Measurements from ENCODE around the gene RPS6KA4.

The RPS6KA4 gene

DNA sequence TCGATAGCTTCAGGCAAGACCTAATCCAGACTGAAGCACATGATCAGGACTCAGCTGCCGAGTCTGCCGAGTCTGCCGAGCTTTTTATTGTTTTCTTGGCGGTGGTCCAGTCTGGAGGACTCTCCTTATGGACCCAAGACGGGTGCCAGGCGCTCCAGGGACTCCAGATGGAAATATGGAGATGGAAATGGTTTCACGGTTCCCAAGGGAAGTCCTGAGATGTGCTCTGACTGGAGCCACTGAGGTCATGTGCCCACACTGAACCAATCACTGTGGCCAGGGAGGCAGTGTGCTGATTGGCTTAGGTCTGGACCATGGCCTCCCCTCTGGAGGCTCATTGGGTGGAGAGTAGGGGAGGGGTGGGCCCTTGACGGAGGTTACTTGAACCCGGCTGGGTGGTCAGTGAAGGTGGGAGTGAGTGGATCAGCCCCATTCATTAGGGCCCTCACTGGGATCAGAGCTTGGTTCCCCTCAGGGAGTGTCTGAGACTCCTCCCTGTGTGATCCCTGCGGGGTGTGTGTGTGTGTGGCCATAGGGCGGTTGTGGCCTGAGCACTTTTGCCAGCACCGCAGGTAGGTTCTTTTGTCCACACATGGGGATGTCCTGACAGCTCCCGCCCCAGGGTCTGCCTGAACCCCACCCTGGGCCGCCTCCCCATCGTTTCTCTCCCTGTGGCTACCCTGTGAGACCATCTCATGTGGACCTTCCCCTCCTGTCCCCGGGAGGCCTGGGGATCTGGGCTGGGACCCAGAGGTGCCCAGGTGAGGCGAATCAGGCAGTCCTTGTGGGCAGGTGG lies 14.0 kb downstream of the RPS6KA4 start:
- Histone ChIP-seq H4K20me1 (no peaks in the 10 kb centered on the region), H3K27ac (peak overlapping the region; percentile 65), H3K4me1 (peaks cover 56% of the 10 kb centered on the region), H3K9me3 (peaks cover 8% of the 10 kb centered on the region), H3K4me2 (peak overlapping the region; percentile 89), H3K9ac (no peak overlapping the region), H3K36me3 (peaks cover 27% of the 10 kb centered on the region), H3K4me3 (no peak overlapping the region), H3K27me3 (no peaks in the 10 kb centered on the region)
- TF ChIP-seq Cebpa-rat (IDR thresholded peaks at IDR 0.05), result no peak

DNA sequence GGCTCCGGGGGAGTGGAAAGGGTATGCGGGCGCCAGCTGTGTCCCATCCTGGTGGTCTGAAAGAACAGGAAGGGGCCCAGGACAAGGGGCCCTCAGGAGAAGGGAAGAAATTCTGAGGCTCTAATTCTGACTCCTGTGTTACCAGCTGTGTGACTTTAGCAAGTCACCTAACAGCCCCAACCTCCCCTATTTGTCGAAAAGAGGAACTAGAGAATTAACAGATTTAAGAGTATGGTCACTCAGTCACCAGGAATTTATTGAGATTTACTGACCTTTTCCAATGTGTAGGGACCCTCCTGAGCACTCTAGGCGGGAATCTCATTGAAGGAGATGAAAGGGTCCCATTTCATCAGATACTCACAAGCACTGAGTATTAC lies 14.6 kb downstream of the RPS6KA4 start:
- no peak overlapping the region for H3K9ac ChIP-seq
- peaks cover 21% of the 10 kb centered on the region for H3K36me3 ChIP-seq
- TF ChIP-seq Cebpa-rat (IDR thresholded peaks at IDR 0.05), result no peak
- H3K4me3 ChIP-seq, result no peak overlapping the region
- peaks cover 8% of the 10 kb centered on the region for H3K9me3 ChIP-seq
- H4K20me1 ChIP-seq, result no peaks in the 10 kb centered on the region
- peak overlapping the region; percentile 65 for H3K27ac ChIP-seq
- no peaks in the 10 kb centered on the region for H3K27me3 ChIP-seq
- H3K4me2 ChIP-seq, result peak overlapping the region; percentile 89
- H3K4me1 ChIP-seq, result peaks cover 62% of the 10 kb centered on the region

DNA sequence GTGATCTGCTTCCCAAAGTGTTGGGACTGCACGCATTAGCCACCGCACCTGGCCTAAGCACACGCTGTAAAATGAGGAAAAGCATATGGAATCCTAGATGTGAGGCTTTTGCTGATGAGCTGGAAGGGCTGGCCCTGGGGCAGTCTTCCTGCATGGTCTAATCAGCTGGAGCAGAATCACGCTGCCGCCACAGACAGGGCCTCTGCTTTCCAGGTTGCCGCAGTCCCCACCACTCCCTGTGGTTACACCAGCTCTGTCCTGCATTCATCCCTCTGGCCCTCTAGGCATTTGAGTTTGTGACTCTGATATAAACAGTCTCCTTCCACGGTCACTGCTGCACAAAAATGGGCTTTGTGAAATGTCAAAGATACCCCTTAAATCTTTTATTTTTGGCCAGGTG lies 17.1 kb downstream of the RPS6KA4 start:
- H3K27me3 ChIP-seq, result peaks cover 3% of the 10 kb centered on the region; the same call in 1 of the 2 replicates
- H3K9me3 ChIP-seq, result no peaks in the 10 kb centered on the region
- H3K4me1 ChIP-seq, result peaks cover 71% of the 10 kb centered on the region
- no peaks in the 10 kb centered on the region for H4K20me1 ChIP-seq
- no peak overlapping the region for H3K4me3 ChIP-seq
- H3K9ac ChIP-seq, result no peak overlapping the region
- no peak for TF ChIP-seq Cebpa-rat (IDR thresholded peaks at IDR 0.05)
- H3K36me3 ChIP-seq, result no peaks in the 10 kb centered on the region
- no peak overlapping the region for H3K4me2 ChIP-seq
- no peak overlapping the region for H3K27ac ChIP-seq

DNA sequence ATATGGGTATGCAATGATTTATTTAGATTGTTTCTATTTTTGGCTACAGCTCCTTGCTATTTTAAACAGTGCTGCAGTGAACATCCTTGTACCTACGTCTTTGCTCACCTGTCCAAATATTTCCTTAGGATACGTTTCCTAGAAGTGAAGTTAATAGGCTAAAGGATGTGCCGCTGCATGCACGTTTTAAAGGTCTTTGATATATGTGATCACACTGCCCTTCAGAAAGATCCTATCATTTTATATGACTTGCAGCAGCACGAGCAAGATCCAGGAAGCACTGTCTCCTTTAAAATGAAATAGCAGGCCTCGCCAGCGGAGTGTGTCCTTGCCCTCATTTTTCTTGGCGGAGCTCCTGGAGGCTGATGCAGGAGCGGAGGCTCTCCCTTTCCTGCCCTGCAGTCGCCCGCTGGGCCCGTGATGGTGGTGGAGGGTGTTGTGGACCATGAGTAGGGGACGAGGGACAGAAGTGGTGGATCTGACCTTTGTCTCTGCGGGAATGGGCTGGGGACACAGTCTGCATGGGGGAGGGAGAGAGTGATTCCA lies 19.4 kb downstream of the RPS6KA4 start:
- no peaks in the 10 kb centered on the region for H3K9me3 ChIP-seq
- no peaks in the 10 kb centered on the region for H3K36me3 ChIP-seq
- peaks cover 71% of the 10 kb centered on the region for H3K4me1 ChIP-seq
- H3K4me3 ChIP-seq, result no peak overlapping the region
- no peak overlapping the region for H3K9ac ChIP-seq
- H3K4me2 ChIP-seq, result peak overlapping the region; percentile 77
- no peaks in the 10 kb centered on the region for H4K20me1 ChIP-seq
- H3K27ac ChIP-seq, result no peak overlapping the region; the same call in 1 of the 2 replicates
- peaks cover 3% of the 10 kb centered on the region; the same call in 1 of the 2 replicates for H3K27me3 ChIP-seq
- no peak for TF ChIP-seq Cebpa-rat (IDR thresholded peaks at IDR 0.05)

DNA sequence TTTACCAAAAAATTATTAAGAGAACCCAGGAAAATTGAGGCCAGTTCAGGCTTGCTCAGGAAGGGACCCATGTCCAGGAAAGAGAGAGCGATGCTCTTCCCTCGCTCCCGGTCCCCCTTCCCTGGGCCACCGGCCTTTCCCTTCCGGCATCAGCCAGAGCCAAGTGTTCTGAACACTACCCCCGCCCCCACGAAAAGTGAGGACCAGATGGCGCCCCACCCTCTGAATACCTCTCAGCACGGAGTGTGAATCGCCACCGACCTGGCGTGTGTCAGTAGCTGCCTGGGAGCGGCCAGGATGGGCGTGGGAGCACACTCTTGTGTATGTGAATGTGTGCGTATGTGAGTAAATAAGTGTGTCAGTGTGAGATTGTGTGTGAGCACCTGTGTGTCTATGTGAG lies 20.2 kb downstream of the RPS6KA4 start:
- H4K20me1 ChIP-seq, result no peaks in the 10 kb centered on the region
- H3K4me1 ChIP-seq, result peaks cover 71% of the 10 kb centered on the region
- no peak for TF ChIP-seq Cebpa-rat (IDR thresholded peaks at IDR 0.05)
- H3K9me3 ChIP-seq, result no peaks in the 10 kb centered on the region
- no peak overlapping the region for H3K4me3 ChIP-seq
- H3K4me2 ChIP-seq, result peak overlapping the region; percentile 77
- no peak overlapping the region for H3K9ac ChIP-seq
- no peak overlapping the region for H3K27ac ChIP-seq
- H3K36me3 ChIP-seq, result no peaks in the 10 kb centered on the region
- peaks cover 3% of the 10 kb centered on the region; the same call in 1 of the 2 replicates for H3K27me3 ChIP-seq

DNA sequence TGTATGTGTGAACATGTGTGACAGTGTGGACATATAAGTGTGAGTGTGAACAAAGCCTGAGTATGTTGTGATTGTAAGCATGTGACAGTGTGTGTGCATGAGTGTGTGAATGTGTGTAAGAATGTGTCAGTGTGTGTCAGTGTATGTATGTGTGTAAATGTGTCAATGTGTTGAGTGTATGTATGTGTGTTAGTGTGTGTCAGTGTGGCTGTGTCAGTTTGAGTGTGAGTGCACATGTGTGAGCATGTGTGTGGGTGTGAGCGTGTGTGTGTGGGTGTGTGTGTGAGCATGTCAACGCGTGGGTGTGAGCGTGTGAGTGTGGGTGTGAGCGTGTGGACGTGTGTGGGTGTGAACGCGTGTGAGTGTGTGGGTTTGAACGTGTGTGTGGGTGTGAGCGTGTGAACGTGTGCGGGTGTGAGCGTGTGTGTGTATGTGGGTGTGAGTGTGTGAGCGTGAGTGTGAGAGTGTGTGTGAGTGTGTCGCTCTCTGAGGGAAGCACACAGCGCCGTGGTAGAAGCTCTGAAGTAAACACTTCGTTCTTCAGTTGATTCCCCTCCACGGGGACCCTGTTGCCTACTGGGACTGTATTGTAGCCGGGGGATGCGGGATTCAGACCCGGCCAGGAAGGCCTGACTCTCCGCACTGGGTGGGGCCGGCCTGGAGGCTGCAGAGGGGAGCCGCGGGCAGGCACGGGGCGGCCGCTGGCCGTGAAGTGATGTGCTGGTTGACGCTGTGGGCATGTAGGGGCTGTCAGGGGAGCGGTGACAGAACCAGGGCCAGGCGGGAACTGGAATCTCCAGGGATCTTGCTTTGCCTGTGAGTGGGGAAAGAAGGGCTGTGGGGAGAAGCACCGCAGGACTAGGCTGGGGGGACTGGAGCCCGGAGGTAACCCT lies 21.1 kb downstream of the RPS6KA4 start:
- Histone ChIP-seq H3K27me3 (peaks cover 3% of the 10 kb centered on the region; the same call in 1 of the 2 replicates), H3K9me3 (no peaks in the 10 kb centered on the region), H3K9ac (no peak overlapping the region), H3K4me1 (peaks cover 71% of the 10 kb centered on the region), H3K27ac (no peak overlapping the region; the same call in 1 of the 2 replicates), H3K4me2 (peak overlapping the region; percentile 90), H3K4me3 (no peak overlapping the region), H3K36me3 (no peaks in the 10 kb centered on the region), H4K20me1 (no peaks in the 10 kb centered on the region)
- TF ChIP-seq Cebpa-rat (IDR thresholded peaks at IDR 0.05), result no peak

DNA sequence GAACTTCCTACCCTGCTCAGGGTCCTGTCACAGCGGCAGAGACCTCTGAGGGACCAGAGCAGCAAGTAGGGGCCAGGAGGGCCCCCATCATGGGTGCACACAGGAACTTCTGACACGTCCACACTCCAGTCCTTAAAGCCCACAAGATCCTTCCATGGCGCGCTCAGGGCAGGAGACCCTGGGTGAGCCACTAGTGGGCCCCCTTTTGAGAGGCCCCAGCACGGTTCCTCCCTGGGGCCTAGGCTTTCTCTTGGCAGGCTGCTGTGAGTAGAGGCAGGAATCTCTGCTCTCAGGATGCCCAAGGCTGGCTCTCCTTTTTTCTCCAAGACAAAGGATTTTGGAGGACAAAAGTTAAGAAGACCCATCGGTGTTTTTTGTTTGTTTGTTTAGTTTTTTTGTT lies 22.4 kb downstream of the RPS6KA4 start:
- Histone ChIP-seq H3K4me3 (no peak overlapping the region), H3K9ac (no peak overlapping the region), H3K36me3 (no peaks in the 10 kb centered on the region), H3K9me3 (no peaks in the 10 kb centered on the region), H3K27me3 (peaks cover 3% of the 10 kb centered on the region; the same call in 1 of the 2 replicates), H4K20me1 (no peaks in the 10 kb centered on the region), H3K4me2 (peak overlapping the region; percentile 90), H3K4me1 (peaks cover 84% of the 10 kb centered on the region), H3K27ac (no peak overlapping the region)
- no peak for TF ChIP-seq Cebpa-rat (IDR thresholded peaks at IDR 0.05)

DNA sequence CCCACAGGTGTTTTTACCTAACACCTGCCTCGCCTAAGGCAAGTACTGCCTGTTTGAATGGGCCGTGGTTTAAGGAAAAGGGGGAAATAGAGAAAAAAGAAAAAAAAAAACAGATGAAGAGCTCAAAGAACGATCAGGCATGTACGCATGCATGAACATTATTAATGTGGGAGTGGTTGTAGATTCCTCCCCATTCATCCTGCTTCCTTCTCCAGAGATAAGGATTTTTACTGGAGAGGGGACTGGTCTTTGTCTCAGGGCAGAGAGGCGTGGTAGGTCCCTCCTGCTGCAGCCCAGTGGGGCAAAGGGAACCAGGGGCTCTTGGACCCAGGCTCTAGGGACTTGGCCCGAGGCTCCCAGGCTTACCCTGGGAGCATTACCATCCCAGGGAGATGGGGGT lies 23.1 kb downstream of the RPS6KA4 start:
- Histone ChIP-seq H3K27ac (no peak overlapping the region), H4K20me1 (no peaks in the 10 kb centered on the region), H3K4me1 (peaks cover 90% of the 10 kb centered on the region), H3K4me3 (no peak overlapping the region), H3K36me3 (no peaks in the 10 kb centered on the region), H3K9ac (no peak overlapping the region), H3K27me3 (peaks cover 3% of the 10 kb centered on the region; the same call in 1 of the 2 replicates), H3K4me2 (peak overlapping the region; percentile 90), H3K9me3 (no peaks in the 10 kb centered on the region)
- no peak for TF ChIP-seq Cebpa-rat (IDR thresholded peaks at IDR 0.05)

DNA sequence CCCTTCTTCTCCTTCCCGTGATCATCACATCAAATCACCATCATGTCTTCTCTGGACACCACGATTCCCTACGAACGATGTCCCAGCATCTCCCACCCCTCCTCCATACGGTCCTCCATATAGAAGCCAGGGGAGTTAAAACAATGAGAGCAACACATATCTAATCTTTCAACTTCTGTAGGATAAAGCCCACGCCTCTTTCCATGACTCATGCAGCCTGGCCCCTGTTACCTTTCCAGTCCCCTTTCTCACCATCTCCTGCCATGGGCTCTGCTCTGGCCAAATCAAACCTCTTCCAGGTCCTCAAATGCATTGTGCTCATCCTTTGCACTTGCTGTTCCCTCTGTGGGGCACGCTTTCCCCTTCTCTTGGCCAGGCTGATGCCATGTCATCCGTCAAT lies 23.6 kb downstream of the RPS6KA4 start:
- no peaks in the 10 kb centered on the region for H3K36me3 ChIP-seq
- H3K4me3 ChIP-seq, result no peak overlapping the region
- TF ChIP-seq Cebpa-rat (IDR thresholded peaks at IDR 0.05), result no peak
- H4K20me1 ChIP-seq, result no peaks in the 10 kb centered on the region
- peak overlapping the region; percentile 90 for H3K4me2 ChIP-seq
- H3K27me3 ChIP-seq, result peaks cover 3% of the 10 kb centered on the region; the same call in 1 of the 2 replicates
- no peak overlapping the region for H3K27ac ChIP-seq
- H3K9ac ChIP-seq, result 0 out of 2 replicates have a peak overlapping the region, but pooled peaks have one; percentile 36
- H3K9me3 ChIP-seq, result no peaks in the 10 kb centered on the region
- peaks cover 95% of the 10 kb centered on the region for H3K4me1 ChIP-seq

Data from BLaER1 (cell line).